Inflammatory macrophage treated with lipopolysaccharide for 1 hour (primary cell): Measurements from ENCODE around the gene TBX2.

Source experiments
- DNase-seq, 2 donors: peaks; one replicate each; pipeline ENCODE4 v3.0.0-alpha.2; 2020 to 2022

Gene TBX2

DNA sequence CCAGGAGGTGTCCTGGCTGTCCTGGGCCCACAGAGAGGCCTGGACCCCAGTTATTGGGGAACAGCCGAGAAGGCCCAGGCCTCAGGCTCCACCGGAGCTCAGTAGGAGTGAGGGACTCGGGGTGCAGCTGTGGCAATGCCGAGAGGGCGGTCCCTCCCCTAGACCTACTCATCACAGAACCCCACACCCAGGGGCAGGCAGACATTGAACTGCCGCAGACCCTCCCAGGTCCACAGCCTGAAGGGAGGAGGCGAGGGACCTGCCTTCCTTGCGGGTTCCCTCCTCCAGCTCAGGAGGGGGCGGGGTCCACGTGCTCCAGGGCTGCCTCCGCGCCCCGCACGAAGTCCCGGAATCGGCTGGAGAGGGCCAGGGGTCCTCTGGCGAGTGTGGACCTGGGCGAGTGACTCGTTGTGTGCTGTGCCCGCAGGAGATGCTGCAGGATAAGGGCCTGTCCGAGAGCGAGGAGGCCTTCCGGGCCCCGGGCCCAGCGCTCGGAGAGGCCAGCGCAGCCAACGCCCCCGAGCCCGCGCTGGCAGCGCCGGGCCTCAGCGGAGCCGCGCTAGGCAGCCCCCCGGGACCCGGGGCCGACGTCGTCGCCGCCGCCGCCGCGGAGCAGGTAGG lies 56.5 kb downstream of the TBX2 start:
- DNase-seq: no peak

DNA sequence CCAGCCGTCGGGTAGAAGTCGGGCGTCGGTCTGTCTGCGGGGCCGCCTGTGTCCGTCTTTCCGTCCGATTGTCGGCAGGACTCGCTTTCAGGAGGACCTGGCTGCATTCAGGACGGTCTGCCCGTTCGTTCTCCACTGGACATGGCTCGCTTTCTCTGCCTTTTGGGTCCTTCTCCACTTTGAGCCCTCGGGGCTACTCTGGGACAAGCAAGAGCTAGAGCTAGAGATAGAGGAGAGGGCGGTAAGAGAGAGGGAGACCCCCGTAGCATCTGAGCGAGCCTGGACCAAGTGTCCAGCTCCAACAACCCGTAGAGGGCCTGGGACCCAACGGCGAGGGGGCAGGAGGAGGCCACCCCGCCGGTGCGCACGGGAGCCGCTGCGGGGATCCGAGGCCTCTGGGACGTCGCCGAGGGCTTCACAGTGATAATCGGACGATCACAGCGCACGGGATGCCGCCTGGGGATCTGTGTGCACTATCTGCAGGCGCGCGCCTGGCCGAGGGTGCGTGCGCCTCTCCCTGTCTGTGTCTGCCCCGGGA lies 57.1 kb downstream of the TBX2 start:
- DNase-seq: no peak

DNA sequence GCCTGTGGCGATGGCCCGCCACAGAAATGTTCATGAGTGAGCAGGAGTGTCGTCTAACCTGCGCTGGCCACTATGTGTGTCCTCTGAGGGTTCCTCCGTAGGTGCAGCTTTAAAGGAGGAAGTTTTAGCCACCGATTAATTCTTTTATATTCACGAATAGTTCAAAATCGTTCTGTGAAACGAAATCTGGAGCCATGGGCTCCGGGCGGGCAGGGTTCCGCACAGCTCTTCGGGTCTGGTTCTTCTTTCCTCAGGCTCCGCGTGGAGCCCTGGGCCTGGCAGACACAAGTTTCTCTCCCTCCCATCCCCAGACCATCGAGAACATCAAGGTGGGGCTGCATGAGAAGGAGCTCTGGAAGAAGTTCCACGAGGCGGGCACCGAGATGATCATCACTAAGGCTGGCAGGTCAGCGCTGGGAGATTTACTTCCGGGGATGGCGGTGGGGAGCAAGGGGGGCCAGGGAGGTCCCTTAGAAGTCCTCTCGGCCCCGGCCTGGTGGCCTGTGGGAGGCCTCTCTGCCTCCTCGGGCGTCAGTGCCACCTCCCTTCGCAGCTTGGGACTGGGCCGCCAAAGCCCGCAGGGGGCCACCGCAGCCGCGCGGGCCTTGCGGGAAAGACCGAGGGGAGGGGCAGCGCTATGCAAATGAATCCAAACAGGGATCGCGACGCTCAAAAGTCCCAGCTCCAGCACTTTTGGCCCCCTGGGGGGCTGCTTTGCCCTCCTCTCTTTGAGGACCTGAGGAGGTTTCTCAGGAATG lies 57.8 kb downstream of the TBX2 start:
- no peak for DNase-seq

DNA sequence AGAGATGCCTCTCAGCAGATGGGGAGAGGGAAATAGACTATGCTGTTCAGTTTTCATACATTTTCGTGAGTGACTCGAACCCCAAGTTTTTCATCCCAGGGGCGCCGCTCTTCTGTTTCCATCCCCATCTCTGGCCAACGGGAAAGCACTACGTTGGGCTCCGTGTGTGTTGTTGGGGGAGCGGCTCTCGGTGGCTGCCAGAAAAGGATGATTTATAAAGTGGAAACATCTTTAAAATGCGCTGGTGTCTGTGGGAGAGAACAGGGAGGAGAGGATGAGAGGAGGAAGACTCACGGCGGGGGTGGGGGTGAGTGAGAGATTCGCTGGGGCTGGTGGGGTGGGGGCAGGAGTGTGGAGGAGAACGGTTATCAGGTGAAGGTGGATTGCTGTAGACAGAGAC lies 58.4 kb downstream of the TBX2 start:
- DNase-seq: no peak

DNA sequence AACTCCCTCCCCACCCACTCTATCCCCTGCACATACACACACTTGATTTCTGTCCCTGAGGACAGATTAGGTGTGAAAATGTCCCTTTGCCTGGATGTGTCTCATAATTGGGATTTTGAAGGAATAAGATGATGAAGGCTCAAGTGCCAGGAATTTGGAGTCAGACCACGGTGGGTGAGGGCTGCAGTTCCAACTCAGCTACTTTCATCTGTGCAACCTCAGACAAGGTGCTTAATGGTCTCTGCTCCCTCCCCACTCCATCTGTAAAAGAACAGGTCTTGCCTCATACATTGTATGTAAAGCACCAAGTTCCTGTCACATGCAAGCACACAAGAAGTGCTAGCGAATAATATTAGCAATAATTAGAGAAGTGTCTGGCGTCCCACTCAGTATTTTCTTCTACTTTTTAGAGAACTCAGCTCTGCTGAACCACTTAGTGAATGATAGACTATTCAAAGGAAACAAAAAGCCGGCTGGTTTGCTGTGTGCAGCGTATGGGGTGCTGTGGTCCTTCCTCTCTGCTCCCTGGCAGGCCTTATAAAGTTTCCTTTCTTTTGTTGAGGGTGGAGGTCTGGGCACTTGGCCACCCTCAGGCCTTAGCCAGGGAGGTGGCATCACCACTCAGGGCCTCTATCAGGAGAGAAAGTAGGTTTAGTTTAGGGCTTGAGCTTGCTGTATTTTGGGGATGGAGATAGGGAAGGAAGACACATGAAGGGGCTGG lies 58.9 kb downstream of the TBX2 start:
- DNase-seq: peak; percentile 62 to 65
